Endothelial cell of umbilical vein (primary cell): ENCODE data around the gene TTL. TPM values are rescaled to one million over a fixed set of nuclear protein-coding genes. Genes with fewer than 3 reads are reported as not detected.
"Not testable (repeated sequence)": the region's sequence is repeated elsewhere in the genome, so short reads cannot be mapped to it uniquely, and the experiment has no call there.

Experiments used
- Bru-seq: library from RNA; stranded (reverse); fragments of 400-500 nt; gene quantifications from one replicate; lab custom pipeline; 2021; lab: Mats Ljungman, UMichigan
- BruChase-seq, 2 experiments: library from RNA; stranded (reverse); fragments of 400-500 nt; gene quantifications; one replicate each; lab custom pipeline; 2021; lab: Mats Ljungman, UMichigan
- BruUV-seq: library from RNA; stranded (reverse); fragments of 400-500 nt; replicated peaks from 2 replicates; lab custom pipeline; 2021; lab: Mats Ljungman, UMichigan
- CTCF ChIA-PET: fragments of 300-600, 350-600 bp; sonication (Branson Sonifier 250); formaldehyde crosslinking; loops from one replicate; lab custom pipeline; 2021; ENCODE audit warnings: antibody characterized with exemption, inconsistent platforms; lab: Charles Lee
- POLR2A ChIA-PET: fragments of 300-600, 350-600 bp; sonication (Branson Sonifier 250); formaldehyde crosslinking; loops from one replicate; lab custom pipeline; 2021; ENCODE audit warnings: antibody characterized with exemption, inconsistent platforms; lab: Charles Lee
- DNase-seq: peaks from one replicate; pipeline ENCODE4 v3.0.0-alpha.2; 2011; ENCODE audit warnings: low read depth, low spot score
- FAIRE-seq: peaks from 2 replicates; lab custom pipeline; 2011; peaks lifted over from hg19 to GRCh38; lab: Jason Lieb, UNC
- H2AFZ ChIP-seq: 2 replicates; pipeline ENCODE4 v1.6.0; 2012; ENCODE audit warnings: low read depth, low read length, control low read depth, inconsistent platforms
- H3K27ac ChIP-seq: 2 replicates; pipeline ENCODE4 v1.5.1; 2011; ENCODE audit warnings: low read depth, mild to moderate bottlenecking, control low read depth, low read length, moderate library complexity; ENCODE audit not compliant: insufficient read depth
- H3K27me3 ChIP-seq, 2 experiments: 2 replicates each; pipeline versions ENCODE4 v1.6.0 to v1.6.1; 2011; ENCODE audit warnings: low read length in 2 of 2, mixed read lengths in 1 of 2; ENCODE audit not compliant: control insufficient read depth in 2 of 2, insufficient read depth in 2 of 2
- H3K36me3 ChIP-seq, 2 experiments: 2 replicates in 1 of 2; 3 replicates in 1 of 2; pipeline ENCODE4 v1.5.1; 2011; ENCODE audit warnings: low read length in 2 of 2, mild to moderate bottlenecking in 1 of 2, moderate library complexity in 1 of 2; ENCODE audit not compliant: control insufficient read depth in 2 of 2, insufficient read depth in 2 of 2; ENCODE audit errors: extremely low read depth in 1 of 2
- H3K4me1 ChIP-seq: 3 replicates; pipeline ENCODE4 v1.5.1; 2011; ENCODE audit warnings: mild to moderate bottlenecking, low read length; ENCODE audit not compliant: control insufficient read depth, insufficient read depth; ENCODE audit errors: extremely low read depth
- H3K4me2 ChIP-seq: 2 replicates; pipeline ENCODE4 v1.6.1; 2011; ENCODE audit warnings: low read length, control low read depth, mixed read lengths; ENCODE audit not compliant: insufficient read depth
- H3K4me3 ChIP-seq, 3 experiments: fragments of 200-600 bp in 1 of 3; sonication (generic), shearing (Covaris generic) in 1 of 3; replicated peaks in 1 of 3; 2 replicates each; pipeline ENCODE4 v1.5.1; 2011 to 2016; ENCODE audit warnings: control low read depth in 3 of 3, low read length in 3 of 3, mild to moderate bottlenecking in 2 of 3, inconsistent platforms in 1 of 3, low read depth in 1 of 3, moderate library complexity in 1 of 3; ENCODE audit not compliant: insufficient read depth in 1 of 3
- H3K79me2 ChIP-seq: 2 replicates; pipeline ENCODE4 v1.6.0; 2012; ENCODE audit warnings: low read length, inconsistent platforms; ENCODE audit not compliant: control insufficient read depth, insufficient read depth
- H3K9ac ChIP-seq: replicated peaks from 2 replicates; pipeline ENCODE3; 2011; ENCODE audit warnings: low read length, control low read depth; ENCODE audit not compliant: insufficient read depth; ENCODE audit errors: extremely low read depth
- H3K9me1 ChIP-seq: replicated peaks from 3 replicates; pipeline ENCODE4 v1.6.0; 2011; ENCODE audit warnings: mild to moderate bottlenecking, low read length; ENCODE audit not compliant: control insufficient read depth, insufficient read depth; ENCODE audit errors: extremely low read depth
- H3K9me3 ChIP-seq: replicated peaks from 2 replicates; pipeline ENCODE4 v1.5.1; 2012; ENCODE audit warnings: low read length, inconsistent platforms; ENCODE audit not compliant: control insufficient read depth, insufficient read depth
- H4K20me1 ChIP-seq: replicated peaks from 2 replicates; pipeline ENCODE3; 2011; ENCODE audit warnings: mild to moderate bottlenecking, low read length; ENCODE audit not compliant: control insufficient read depth, insufficient read depth; ENCODE audit errors: extremely low read depth
- EZH2 ChIP-seq: IDR thresholded peaks from 2 replicates; pipeline ENCODE4 v1.6.1; 2012; ENCODE audit warnings: borderline replicate concordance, low read depth, mild to moderate bottlenecking, moderate library complexity, low read length, inconsistent platforms; ENCODE audit not compliant: severe bottlenecking
- FOS ChIP-seq: IDR thresholded peaks from 2 replicates; pipeline ENCODE4 v1.6.1; 2011; ENCODE audit warnings: mild to moderate bottlenecking, low read length, moderate library complexity, borderline replicate concordance; ENCODE audit not compliant: insufficient read depth
- GATA2 ChIP-seq: IDR thresholded peaks from 2 replicates; pipeline ENCODE4 v1.7.0; 2011; ENCODE audit warnings: low read depth, mild to moderate bottlenecking, moderate library complexity, mixed read lengths, low read length; ENCODE audit not compliant: insufficient read length, insufficient read depth
- JUN ChIP-seq: IDR thresholded peaks from 2 replicates; pipeline ENCODE4 v1.6.1; 2011; ENCODE audit warnings: borderline replicate concordance, low read depth; ENCODE audit not compliant: insufficient read length, insufficient read depth
- MYC ChIP-seq: IDR thresholded peaks from one replicate; pipeline ENCODE4 v1.6.1; 2011; ENCODE audit warnings: mild to moderate bottlenecking, low read depth, low read length
- POLR2A ChIP-seq: IDR thresholded peaks from 2 replicates; pipeline ENCODE4 v1.6.1; 2012; ENCODE audit warnings: low read depth, mild to moderate bottlenecking, control low read depth, low read length
- POLR2AphosphoS5 ChIP-seq: IDR thresholded peaks from 2 replicates; pipeline ENCODE4 v1.6.1; 2012; ENCODE audit warnings: low read depth, mild to moderate bottlenecking, control low read depth, low read length, moderate library complexity; ENCODE audit not compliant: insufficient read depth
- dilution Hi-C: fragments of 300-500 bp; cut with MboI; formaldehyde crosslinking; loops from one replicate; pipeline ENCODE4 v1.15.0; 2019; ENCODE audit warnings: low sequenced_read_pairs; ENCODE audit not compliant: extremely low pct_ligation_motif_present
- intact Hi-C: fragments of 100-400 bp; cut with micrococcal nuclease; formaldehyde crosslinking; loops from one replicate; pipeline ENCODE4 v1.10.0; 2022
- long read RNA-seq: library from polyadenylated mRNA; stranded (forward); transcript quantifications from one replicate; pipeline ENCODE4 v2.0.0, GENCODE V29; 2021
- polyA minus RNA-seq, 3 experiments: library from RNA; depleted of rRNA, polyadenylated mRNA; stranded (reverse); fragments of >200 nt; gene quantifications; 1 replicate in 1 of 3; 2 replicates in 2 of 3; pipeline ENCODE4 v1.2.3, GENCODE V29; 2011
- polyA plus RNA-seq, 4 experiments: library from polyadenylated mRNA; depleted of rRNA in 3 of 4; stranded (reverse) in 3 of 4; unstranded in 1 of 4; fragments of >200 nt; gene quantifications; 2 replicates each; pipeline versions ENCODE4 v1.2.1 to v1.2.3, GENCODE V29; 2011 to 2012; ENCODE audit warnings: missing spikeins in 1 of 4
- total RNA-seq: library from RNA; stranded (reverse); gene quantifications from 2 replicates; pipeline ENCODE4 v1.2.3, GENCODE V29; 2021
- TF ChIP-seq, protein P1 (sequence below): IDR thresholded peaks from 2 replicates; pipeline ENCODE4 v1.6.1; 2011; ENCODE audit not compliant: insufficient read depth, insufficient read length
- TF ChIP-seq, protein P2 (sequence below), 2 donors: IDR thresholded peaks; 1 replicate in 1 of 2; 2 replicates in 1 of 2; pipeline ENCODE4 v1.5.1; 2011; ENCODE audit warnings: low read length in 2 of 2, mild to moderate bottlenecking in 2 of 2, moderate library complexity in 2 of 2, control low read depth in 1 of 2, inconsistent platforms in 1 of 2, low read depth in 1 of 2; ENCODE audit not compliant: insufficient read depth in 1 of 2; ENCODE audit errors: extremely low read depth in 1 of 2

TTL gene
- total RNA-seq = 66.8 and 71.0 TPM in 2 replicates
- polyA plus RNA-seq = 17.9 and 21.9 TPM in 2 replicates
- 22.7 and 23.9 TPM in 2 replicates for polyA plus RNA-seq (2011; cell fraction: cytosol; rRNA removed)
- polyA plus RNA-seq (2011; cell fraction: nucleus; rRNA removed) = 34.9 and 40.9 TPM in 2 replicates
- 52.1 and 63.9 TPM in 2 replicates for polyA plus RNA-seq (2012)
- 54.3 and 59.0 TPM in 2 replicates for polyA minus RNA-seq
- 30.0 TPM for polyA minus RNA-seq (2011; cell fraction: cytosol; rRNA and poly(A)+ RNA removed)
- polyA minus RNA-seq (2011; cell fraction: nucleus; rRNA and poly(A)+ RNA removed) = 20.8 and 32.0 TPM in 2 replicates
- Bru-seq, nascent RNA = percentile 79 among the genes with signal in this experiment
- percentile 92 among the genes with signal in this experiment for BruChase-seq, experiment 1, labeled RNA remaining after a 6-hour chase
- percentile 87 among the genes with signal in this experiment for BruChase-seq, experiment 2, labeled RNA remaining after a 2-hour chase
- long read RNA-seq, full-length matches to known transcripts = 37 of 860 reads
- long read RNA-seq, partial matches to known transcripts = 801 of 860 reads
- long read RNA-seq, other reads (novel, unspliced or antisense) = 22 of 860 reads

DNA sequence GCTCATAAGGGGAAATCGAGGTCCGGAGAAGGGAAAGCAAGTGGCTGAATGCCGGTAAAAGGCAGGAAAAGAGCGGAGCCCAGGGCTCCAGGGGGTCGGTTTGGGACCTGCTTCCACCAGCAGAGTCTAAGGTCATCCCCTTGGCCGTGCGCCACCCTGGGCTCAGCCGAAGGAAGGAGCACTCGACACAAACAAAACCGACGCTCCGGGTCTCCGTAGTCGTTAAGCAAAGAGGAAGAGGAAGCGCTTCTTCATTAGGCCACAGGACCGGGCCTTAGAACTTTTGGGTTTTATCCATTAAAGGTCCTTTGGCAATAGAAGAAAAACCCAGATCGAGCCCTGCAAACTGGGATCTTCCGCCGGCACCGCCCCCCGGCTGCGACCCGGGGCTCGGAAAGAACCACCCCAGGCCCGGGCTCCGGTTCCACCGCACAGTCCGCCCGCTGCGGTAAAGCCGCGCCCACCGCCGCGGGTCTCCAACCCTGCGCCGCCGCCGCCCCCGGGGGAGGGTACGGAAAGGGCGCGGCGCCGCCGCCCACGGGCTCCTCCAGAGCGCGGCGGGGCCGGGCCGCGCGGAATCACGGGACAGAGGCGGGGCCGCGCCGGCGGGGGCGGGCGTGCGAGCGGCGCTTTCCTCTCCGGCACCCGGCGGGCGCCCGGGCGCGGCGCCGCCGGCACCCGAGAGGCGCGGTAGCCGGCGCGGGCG lies at the start of gene TTL:
Gene TTL (plus strand): TSS at position 629 of the 706 bp plus-strand sequence. CDS start 189 bp downstream, outside the sequence.
- dilution Hi-C loops (no loop called here), intact Hi-C loops (loop anchor here (1.0 kb wide), 3 partner anchors 62 to 245 kb away; no protein-coding TSS in a partner anchor)
- ChIA-PET CTCF (interaction anchor here (1.3 to 3.4 kb wide), 8 partner anchors 8 to 246 kb away, joined by 3 to 20 read pairs (median 6); no protein-coding TSS in a partner anchor), POLR2A (no interaction called here)
- FAIRE-seq = no peak
- no TSS peak for BruUV-seq
- Histone ChIP-seq H3K27me3 (no peaks in the 10 kb centered on the region), H2AFZ (peak within 1 kb of the TSS; percentile 60), H3K9me3 (no peaks in the 10 kb centered on the region), H3K36me3 (peaks cover 0 to 4% of the 10 kb centered on the region in 2 experiments), H3K4me1 (peaks cover 10% of the 10 kb centered on the region), H3K4me3 (peak within 1 kb of the TSS; percentile 83 to 90 (median 89)), H3K27ac (peak within 1 kb of the TSS; percentile 71), H3K9me1 (no peaks in the 10 kb centered on the region), H3K79me2 (peaks cover 37% of the 10 kb centered on the region), H3K4me2 (peak within 1 kb of the TSS; percentile 90), H4K20me1 (no peaks in the 10 kb centered on the region), H3K9ac (peak within 1 kb of the TSS; percentile 84)
- TF ChIP-seq GATA2 (no peak), FOS (no peak), POLR2AphosphoS5 (peak; percentile 77), EZH2 (no peak), MYC (no peak), POLR2A (peak; percentile 54), JUN (no peak)
- TF ChIP-seq, protein P1, sequence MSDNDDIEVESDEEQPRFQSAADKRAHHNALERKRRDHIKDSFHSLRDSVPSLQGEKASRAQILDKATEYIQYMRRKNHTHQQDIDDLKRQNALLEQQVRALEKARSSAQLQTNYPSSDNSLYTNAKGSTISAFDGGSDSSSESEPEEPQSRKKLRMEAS = no peak
- TF ChIP-seq, protein P2, sequence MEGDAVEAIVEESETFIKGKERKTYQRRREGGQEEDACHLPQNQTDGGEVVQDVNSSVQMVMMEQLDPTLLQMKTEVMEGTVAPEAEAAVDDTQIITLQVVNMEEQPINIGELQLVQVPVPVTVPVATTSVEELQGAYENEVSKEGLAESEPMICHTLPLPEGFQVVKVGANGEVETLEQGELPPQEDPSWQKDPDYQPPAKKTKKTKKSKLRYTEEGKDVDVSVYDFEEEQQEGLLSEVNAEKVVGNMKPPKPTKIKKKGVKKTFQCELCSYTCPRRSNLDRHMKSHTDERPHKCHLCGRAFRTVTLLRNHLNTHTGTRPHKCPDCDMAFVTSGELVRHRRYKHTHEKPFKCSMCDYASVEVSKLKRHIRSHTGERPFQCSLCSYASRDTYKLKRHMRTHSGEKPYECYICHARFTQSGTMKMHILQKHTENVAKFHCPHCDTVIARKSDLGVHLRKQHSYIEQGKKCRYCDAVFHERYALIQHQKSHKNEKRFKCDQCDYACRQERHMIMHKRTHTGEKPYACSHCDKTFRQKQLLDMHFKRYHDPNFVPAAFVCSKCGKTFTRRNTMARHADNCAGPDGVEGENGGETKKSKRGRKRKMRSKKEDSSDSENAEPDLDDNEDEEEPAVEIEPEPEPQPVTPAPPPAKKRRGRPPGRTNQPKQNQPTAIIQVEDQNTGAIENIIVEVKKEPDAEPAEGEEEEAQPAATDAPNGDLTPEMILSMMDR (IDR thresholded peaks at IDR 0.05; ENCODE audit: extremely low read depth in 1 of 2, insufficient read depth in 1 of 2, low read depth in 1 of 2, low read length in 2 of 2) = no peak
- peak; percentile 54 for DNase-seq

DNA sequence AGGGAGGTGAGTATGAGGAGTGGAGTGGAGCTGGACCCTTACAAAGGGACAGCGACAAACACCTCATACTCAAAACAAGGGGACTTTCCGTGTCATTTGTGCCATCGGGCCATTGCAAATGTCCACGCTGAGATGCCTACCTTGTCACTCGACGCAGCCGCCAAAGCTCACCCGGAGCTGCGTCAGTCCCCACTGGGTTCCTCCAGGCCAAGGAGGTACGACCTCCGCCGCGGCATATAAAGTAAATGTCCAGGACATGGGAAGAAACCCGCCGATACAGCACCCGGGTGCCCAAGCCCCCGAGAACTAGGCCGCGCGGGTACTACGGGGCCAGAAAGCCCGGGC lies 49.6 kb upstream of the TTL start:
- H3K4me1 ChIP-seq, dilution Hi-C loops, H3K36me3 ChIP-seq, H3K9ac ChIP-seq, H3K27me3 ChIP-seq, H3K9me1 ChIP-seq, FAIRE-seq, H4K20me1 ChIP-seq, DNase-seq, H3K9me3 ChIP-seq, H3K79me2 ChIP-seq, BruUV-seq: not testable (repeated sequence)
- POLR2A ChIA-PET = interaction anchor here (0.7 kb wide), 1 partner anchor 291 kb away, joined by 3 read pairs; no protein-coding TSS in a partner anchor
- CTCF ChIA-PET = interaction anchor here (1.1 to 1.6 kb wide), 3 partner anchors 172 to 311 kb away, joined by 3 to 16 read pairs (median 3); no protein-coding TSS in a partner anchor
- peak overlapping the region; percentile 42 for H3K4me2 ChIP-seq
- H2AFZ ChIP-seq = peak overlapping the region; percentile 70
- peak overlapping the region in 2 of 3 experiments; percentile 38 to 48 for H3K4me3 ChIP-seq
- intact Hi-C loops = loop anchor here (2.0 to 5.0 kb wide), 2 partner anchors 175 to 312 kb away; partner anchors contain the start of gene ZC3H8
- peak overlapping the region; percentile 37 for H3K27ac ChIP-seq
